GM10847 (cell line): ENCODE data around the gene IRF2BPL.

Source experiments
- POLR2A ChIP-seq: IDR thresholded peaks from 2 replicates; pipeline ENCODE4 v1.6.1; 2011; ENCODE audit not compliant: insufficient read length; ENCODE audit errors: extremely low read depth

Gene IRF2BPL

GRCh38 chr14:77028384-77029231 is at the start of gene IRF2BPL:
IRF2BPL (minus strand) TSS chr14:77028708; CDS start chr14:77027792, 916 bp downstream.
- TF ChIP-seq POLR2A, result peak; percentile 87

GRCh38 chr14:77077040-77077439 is 48.5 kb upstream of the IRF2BPL start:
- TF ChIP-seq POLR2A, result no peak

GRCh38 chr14:77076113-77076631 is 47.7 kb upstream of the IRF2BPL start:
- TF ChIP-seq POLR2A, result no peak

GRCh38 chr14:77074969-77075368 is 46.5 kb upstream of the IRF2BPL start:
- TF ChIP-seq POLR2A, result no peak

DNA sequence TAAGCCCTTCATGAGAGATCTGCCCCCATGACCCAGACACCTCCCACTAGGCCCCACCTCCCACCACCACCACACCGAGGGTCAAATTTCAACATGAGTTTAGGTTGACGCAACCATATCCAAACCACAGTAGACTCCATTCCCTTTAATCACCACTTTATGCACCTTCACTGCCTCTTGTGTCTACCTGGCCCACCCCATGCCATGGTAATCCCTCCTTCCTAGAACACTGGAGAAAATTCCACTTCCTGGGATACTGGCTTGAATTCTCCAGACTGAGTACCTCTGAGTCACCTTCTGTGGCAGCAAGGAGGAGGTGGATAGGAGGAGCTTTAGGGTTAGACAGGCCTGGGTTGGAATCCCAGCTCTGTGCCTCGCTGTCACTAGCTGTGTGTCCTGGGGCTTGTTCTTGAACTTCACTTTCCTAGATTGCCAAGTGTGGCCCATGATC is 43.5 kb upstream of the IRF2BPL start:
- TF ChIP-seq POLR2A, result no peak

- TF ChIP-seq POLR2A, result no peak
Observed at GRCh38 chr14:77069551-77069950, 41.0 kb upstream of the IRF2BPL start.

DNA sequence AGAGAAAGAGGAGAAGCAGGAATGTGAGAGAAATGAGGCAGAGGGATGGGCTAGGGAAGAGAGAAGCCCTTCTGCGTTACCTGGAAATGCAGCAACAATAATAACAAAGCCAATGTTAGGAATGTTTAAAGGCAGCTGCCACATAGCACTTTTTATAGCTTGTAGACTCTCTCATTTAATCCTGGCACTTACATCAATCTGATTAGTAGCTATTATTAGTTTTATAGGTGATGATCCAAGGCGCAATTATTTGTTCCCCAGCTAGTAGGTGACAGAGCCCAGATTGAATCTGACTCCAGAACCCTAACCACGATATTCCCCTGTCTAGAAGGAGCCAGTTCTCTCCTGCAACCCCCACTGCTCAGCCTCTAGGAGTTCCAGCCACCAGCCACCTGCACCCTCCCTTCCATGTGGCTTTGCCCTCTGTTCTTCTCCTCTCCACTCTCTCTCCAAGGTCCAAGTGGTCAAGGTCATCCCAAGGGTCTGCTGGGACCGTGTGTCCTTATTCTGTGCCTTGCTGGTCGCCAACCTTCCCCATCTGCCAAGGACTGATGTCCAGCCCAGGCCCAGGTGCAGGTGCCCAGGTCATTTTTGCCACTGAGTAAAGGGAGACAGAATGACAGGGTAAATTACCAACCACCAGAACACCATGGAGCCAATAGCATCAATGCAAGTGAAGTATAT is 40.2 kb upstream of the IRF2BPL start:
- TF ChIP-seq POLR2A, result no peak

DNA sequence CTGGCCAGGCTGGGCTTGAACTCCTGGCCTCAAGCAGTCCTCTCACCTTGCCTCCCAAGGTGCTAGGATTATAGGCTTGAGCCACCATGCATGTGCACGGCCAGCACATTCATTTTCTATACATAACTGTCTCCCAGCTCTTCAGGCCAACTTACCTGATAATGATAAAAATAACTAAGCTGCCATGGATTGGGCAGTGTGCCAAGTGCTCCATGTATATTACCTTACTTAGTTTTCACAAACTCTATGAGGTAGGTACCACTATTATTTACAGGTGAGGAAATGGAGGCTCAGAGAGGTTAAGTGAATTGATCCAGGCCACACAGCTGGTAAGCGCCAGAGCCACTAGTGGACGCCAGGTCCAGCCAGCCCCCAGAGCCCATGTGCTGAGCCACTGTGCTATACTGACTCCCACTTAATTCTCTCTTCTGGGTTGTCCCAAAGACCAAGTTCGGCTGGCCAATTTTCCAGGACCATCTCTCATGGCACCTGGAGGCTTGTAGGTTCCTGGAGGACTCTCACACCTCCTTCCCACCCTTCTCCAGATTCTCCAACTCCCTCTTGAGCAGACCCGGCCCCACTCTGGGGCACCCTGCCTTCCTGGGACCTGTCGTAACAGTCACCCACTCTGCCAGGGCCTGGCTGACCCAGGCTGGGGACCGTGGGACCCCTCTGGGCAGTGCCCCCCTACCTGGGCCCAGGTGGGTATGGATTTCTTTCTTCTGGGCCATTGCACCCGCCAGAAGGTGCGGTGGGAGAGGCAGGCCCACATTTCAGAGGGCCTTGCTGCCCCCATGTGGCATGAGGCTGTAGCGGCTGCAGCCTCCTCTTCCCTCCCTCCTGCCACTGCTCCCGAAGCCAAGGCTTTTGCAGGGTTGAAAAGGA is 39.4 kb upstream of the IRF2BPL start:
- TF ChIP-seq POLR2A, result no peak

GRCh38 chr14:77066578-77067172 is 38.2 kb upstream of the IRF2BPL start:
- no peak for TF ChIP-seq POLR2A

GRCh38 chr14:77065851-77066577 is 37.5 kb upstream of the IRF2BPL start:
- no peak for TF ChIP-seq POLR2A

DNA sequence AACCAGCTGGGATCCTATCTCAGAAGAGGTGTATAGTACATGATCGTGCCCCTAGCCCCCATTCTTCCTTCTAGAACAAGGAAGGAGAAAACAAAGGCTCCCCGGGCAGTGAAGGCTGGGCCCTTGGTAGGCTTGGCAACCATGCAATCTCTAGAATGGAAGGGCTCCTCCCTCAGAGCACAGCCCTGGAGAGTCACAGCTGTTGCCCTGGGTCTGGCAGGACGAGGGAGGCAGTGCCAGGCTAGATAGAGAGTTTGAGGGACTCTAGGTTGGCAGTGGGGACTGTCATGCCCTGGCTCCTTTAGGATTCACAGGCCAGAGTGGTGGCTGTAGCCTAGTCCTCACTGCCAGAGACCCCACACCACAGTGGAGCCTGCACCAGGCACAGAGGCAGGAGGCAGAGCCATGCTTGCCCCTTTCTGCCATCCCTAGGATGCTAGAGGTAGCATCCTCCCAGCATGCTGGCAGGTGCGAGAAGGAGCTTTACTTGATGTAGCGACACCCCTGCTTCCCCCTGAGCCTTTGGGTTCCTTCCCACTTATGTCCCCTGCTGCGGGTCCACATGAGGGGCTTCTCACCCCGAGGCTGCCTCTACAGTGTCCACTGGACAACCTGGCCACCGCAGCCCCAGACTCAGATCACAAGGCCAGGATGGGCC is 36.1 kb upstream of the IRF2BPL start:
- no peak for TF ChIP-seq POLR2A

DNA sequence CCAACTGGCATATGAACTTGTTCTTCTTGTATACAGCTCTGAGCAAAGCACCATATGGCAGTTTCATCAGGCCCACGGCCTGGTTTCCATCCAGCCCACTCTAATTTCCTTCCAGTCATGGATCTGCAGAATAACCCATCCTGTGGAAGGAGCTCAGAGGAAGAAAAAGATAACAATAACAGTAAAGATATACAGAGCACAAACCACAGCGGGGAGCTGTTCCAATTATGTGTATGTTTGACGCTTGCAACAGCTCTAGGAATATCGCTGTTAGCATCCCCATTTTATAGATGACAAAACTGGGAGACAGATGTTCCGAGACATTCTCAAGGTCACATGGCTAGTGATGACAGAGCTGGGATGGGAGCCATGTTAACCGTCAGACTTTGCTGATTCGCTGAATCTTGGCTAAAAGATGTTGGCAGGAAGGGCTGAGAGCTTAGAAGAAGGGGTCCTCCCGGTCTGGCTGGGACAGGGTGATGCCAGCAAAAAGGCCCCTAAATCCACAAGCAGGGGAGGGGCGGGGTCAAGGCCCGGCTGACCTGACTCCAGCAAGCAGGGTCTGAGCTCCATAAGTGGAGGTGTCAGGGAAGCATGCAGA is 35.2 kb upstream of the IRF2BPL start:
- no peak for TF ChIP-seq POLR2A

DNA sequence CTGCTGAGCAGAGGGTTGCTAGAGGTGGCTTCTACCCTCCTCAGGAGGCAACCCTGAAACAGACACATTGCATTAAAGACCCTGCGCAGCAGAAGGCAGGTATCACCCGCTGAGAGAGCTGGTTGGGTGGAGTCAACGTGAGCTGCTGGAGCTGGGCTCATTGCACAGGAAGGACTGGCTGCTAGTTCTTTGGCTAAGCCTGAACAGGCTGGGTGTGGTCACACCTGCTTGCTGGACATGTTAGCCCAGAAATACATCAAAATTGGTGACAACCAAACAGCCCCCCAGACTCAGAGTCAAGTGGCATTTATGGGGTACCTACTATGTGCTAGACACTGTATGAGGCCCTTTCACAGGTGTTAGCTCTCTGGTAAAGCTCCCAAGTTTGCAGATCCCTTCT is 33.8 kb upstream of the IRF2BPL start:
- TF ChIP-seq POLR2A, result no peak
